ENCODE measurements around the gene HMX1.

HMX1 gene

DNA sequence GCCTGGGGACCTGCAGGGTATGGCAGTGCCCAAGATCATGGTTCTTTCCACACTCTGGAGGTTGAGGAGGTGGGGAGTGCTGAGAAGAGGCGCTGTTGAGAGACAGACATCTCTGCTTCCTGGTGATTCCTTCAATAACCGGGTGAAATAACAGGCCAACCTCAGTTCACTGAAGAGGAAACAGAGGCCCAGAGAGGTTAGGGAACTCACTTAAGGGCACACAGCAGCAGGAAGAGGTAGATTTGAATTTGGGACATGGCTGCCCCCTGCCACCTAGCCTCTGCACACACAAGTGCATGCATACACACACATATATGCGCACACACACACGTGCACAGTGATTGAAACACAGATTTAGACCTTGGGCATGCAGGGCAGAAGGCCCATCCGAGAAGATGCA is 24.9 kb upstream of the HMX1 start:
- Histone ChIP-seq H3K79me1 (ENCODE audit: low read length) (no peaks in the 10 kb centered on the region), H3K4me1 (ENCODE audit: control insufficient read depth, low read depth, low read length) (no peaks in the 10 kb centered on the region), H2BK5ac (ENCODE audit: low read length) (no peak overlapping the region), H4K5ac (ENCODE audit: low read length) (no peak overlapping the region), H3K27ac (ENCODE audit: low read depth, low read length) (no peak overlapping the region), H3K9ac (ENCODE audit: low read length) (no peak overlapping the region), H3K23ac (ENCODE audit: low read length) (no peak overlapping the region), H3K27me3 (ENCODE audit: insufficient read depth, low read length, poor library complexity) (peaks cover 31% of the 10 kb centered on the region), H2BK15ac (replicated peaks; ENCODE audit: low read depth) (no peak overlapping the region), H2BK120ac (ENCODE audit: low read depth, low read length) (no peak overlapping the region), H3K36me3 (ENCODE audit: control insufficient read depth, insufficient read depth, low read length) (no peaks in the 10 kb centered on the region), H3K4me3 (ENCODE audit: low read length) (no peak overlapping the region), H2AK5ac (ENCODE audit: low read length) (no peak overlapping the region), H3K4me2 (ENCODE audit: low read length) (no peak overlapping the region), H4K8ac (ENCODE audit: low read depth, low read length) (no peak overlapping the region), H3K79me2 (ENCODE audit: control insufficient read depth, insufficient read depth, low read length) (no peaks in the 10 kb centered on the region), H3K18ac (ENCODE audit: low read length) (no peak overlapping the region), H3K56ac (ENCODE audit: low read length) (no peak overlapping the region), H3K4ac (ENCODE audit: low read depth, low read length) (no peak overlapping the region)
- WGBS (ENCODE audit: extremely low coverage, insufficient coverage, low lambda C conversion rate): no CpG with 5 or more reads among the region's 5 CpGs
- DNase-seq: no peak

DNA sequence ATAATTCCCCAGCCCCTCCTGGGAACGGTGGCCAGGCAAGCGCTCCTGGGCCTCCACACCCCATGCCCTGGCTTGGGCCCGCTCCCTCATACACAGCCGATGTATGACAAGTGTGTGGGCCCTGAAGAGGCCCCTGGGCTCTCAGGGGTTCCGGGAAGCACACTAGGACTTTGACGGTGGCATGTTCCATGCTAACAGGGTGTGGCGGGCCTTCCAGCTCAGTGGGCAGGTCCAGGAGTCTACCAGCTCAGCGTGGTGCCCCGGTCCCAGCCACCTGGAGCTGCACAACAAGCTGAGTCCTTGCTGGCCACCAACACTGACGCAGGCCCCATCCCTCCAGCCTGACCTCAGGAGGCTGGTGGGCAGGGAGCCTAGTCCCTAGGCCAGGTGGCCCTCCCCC is 24.4 kb upstream of the HMX1 start:
- Histone ChIP-seq H3K56ac (ENCODE audit: low read length) (no peak overlapping the region), H3K18ac (ENCODE audit: low read length) (no peak overlapping the region), H3K79me2 (ENCODE audit: control insufficient read depth, insufficient read depth, low read length) (no peaks in the 10 kb centered on the region), H2BK120ac (ENCODE audit: low read depth, low read length) (no peak overlapping the region), H4K5ac (ENCODE audit: low read length) (no peak overlapping the region), H2BK15ac (replicated peaks; ENCODE audit: low read depth) (no peak overlapping the region), H3K27ac (ENCODE audit: low read depth, low read length) (no peak overlapping the region), H2AK5ac (ENCODE audit: low read length) (no peak overlapping the region), H3K9ac (ENCODE audit: low read length) (no peak overlapping the region), H4K8ac (ENCODE audit: low read depth, low read length) (no peak overlapping the region), H3K36me3 (ENCODE audit: control insufficient read depth, insufficient read depth, low read length) (no peaks in the 10 kb centered on the region), H3K4ac (ENCODE audit: low read depth, low read length) (no peak overlapping the region), H3K79me1 (ENCODE audit: low read length) (no peaks in the 10 kb centered on the region), H3K4me1 (ENCODE audit: control insufficient read depth, low read depth, low read length) (no peaks in the 10 kb centered on the region), H3K27me3 (ENCODE audit: insufficient read depth, low read length, poor library complexity) (peaks cover 35% of the 10 kb centered on the region), H2BK5ac (ENCODE audit: low read length) (no peak overlapping the region), H3K4me3 (ENCODE audit: low read length) (no peak overlapping the region), H3K23ac (ENCODE audit: low read length) (no peak overlapping the region), H3K4me2 (ENCODE audit: low read length) (no peak overlapping the region)
- no peak for DNase-seq
- no CpG with 5 or more reads among the region's 10 CpGs for WGBS (ENCODE audit: extremely low coverage, insufficient coverage, low lambda C conversion rate)

DNA sequence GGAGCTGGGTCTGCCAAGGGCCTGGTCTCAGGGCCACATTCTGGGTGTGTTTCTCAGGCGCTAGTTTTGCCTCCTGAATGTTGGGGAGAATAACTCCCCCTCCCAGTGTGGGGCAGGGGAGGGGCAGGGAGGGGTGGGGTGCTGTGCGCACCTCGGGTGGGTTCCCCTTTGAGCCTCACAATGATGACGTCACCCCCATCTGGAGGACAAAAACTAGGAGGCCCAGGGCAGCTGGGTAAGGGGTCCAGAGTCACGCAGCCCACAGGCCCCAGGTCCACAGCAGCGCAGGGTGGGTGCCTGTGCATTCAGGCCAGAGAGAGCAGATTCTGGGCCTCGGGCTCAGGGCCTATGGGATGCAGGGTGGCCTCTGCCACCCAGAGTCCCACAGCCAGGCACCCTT is 23.7 kb upstream of the HMX1 start:
- Histone ChIP-seq H3K4me2 (ENCODE audit: low read length) (no peak overlapping the region), H3K4me1 (ENCODE audit: control insufficient read depth, low read depth, low read length) (no peaks in the 10 kb centered on the region), H3K4ac (ENCODE audit: low read depth, low read length) (no peak overlapping the region), H3K27ac (ENCODE audit: low read depth, low read length) (no peak overlapping the region), H3K56ac (ENCODE audit: low read length) (no peak overlapping the region), H2BK15ac (replicated peaks; ENCODE audit: low read depth) (no peak overlapping the region), H3K79me2 (ENCODE audit: control insufficient read depth, insufficient read depth, low read length) (no peaks in the 10 kb centered on the region), H3K9ac (ENCODE audit: low read length) (no peak overlapping the region), H3K27me3 (ENCODE audit: insufficient read depth, low read length, poor library complexity) (peaks cover 42% of the 10 kb centered on the region), H3K4me3 (ENCODE audit: low read length) (no peak overlapping the region), H3K18ac (ENCODE audit: low read length) (no peak overlapping the region), H3K36me3 (ENCODE audit: control insufficient read depth, insufficient read depth, low read length) (no peaks in the 10 kb centered on the region), H2BK120ac (ENCODE audit: low read depth, low read length) (no peak overlapping the region), H3K79me1 (ENCODE audit: low read length) (no peaks in the 10 kb centered on the region), H2AK5ac (ENCODE audit: low read length) (no peak overlapping the region), H4K5ac (ENCODE audit: low read length) (no peak overlapping the region), H3K23ac (ENCODE audit: low read length) (no peak overlapping the region), H2BK5ac (ENCODE audit: low read length) (no peak overlapping the region), H4K8ac (ENCODE audit: low read depth, low read length) (no peak overlapping the region)
- DNase-seq: no peak
- no CpG with 5 or more reads among the region's 7 CpGs for WGBS (ENCODE audit: extremely low coverage, insufficient coverage, low lambda C conversion rate)

DNA sequence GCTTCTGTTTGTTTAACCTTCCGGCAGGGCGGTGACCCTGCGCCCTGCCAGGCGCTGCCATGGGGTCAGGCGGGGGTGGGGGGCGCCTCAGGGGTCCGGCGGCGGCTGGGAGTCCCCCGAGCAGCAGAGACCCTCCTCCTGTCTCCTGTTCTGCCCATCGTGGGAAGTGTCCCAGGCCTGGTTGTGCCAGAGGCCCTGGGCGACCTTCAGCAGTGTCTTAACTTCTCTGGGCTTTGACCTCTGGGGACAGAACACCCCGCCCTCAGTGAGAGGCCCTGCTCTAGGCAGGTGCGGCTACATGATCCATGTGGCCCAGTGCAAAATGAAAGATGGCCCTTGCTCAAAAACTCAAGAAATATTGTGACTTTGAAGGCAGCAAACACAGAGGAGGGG is 22.8 kb upstream of the HMX1 start:
- no peak overlapping the region for H3K4me3 ChIP-seq (ENCODE audit: low read length)
- H3K79me2 ChIP-seq (ENCODE audit: control insufficient read depth, insufficient read depth, low read length): no peaks in the 10 kb centered on the region
- H3K18ac ChIP-seq (ENCODE audit: low read length): no peak overlapping the region
- peak overlapping the region; percentile 34 for H3K56ac ChIP-seq (ENCODE audit: low read length)
- H3K4me2 ChIP-seq (ENCODE audit: low read length): no peak overlapping the region
- H3K36me3 ChIP-seq (ENCODE audit: control insufficient read depth, insufficient read depth, low read length): no peaks in the 10 kb centered on the region
- H4K8ac ChIP-seq (ENCODE audit: low read depth, low read length): no peak overlapping the region
- H2AK5ac ChIP-seq (ENCODE audit: low read length): no peak overlapping the region
- H4K5ac ChIP-seq (ENCODE audit: low read length): no peak overlapping the region
- DNase-seq: no peak
- H3K27ac ChIP-seq (ENCODE audit: low read depth, low read length): no peak overlapping the region
- H3K9ac ChIP-seq (ENCODE audit: low read length): no peak overlapping the region
- no peak overlapping the region for H2BK15ac ChIP-seq (replicated peaks; ENCODE audit: low read depth)
- H2BK5ac ChIP-seq (ENCODE audit: low read length): no peak overlapping the region
- no peaks in the 10 kb centered on the region for H3K79me1 ChIP-seq (ENCODE audit: low read length)
- no peak overlapping the region for H3K4ac ChIP-seq (ENCODE audit: low read depth, low read length)
- peaks cover 48% of the 10 kb centered on the region for H3K27me3 ChIP-seq (ENCODE audit: insufficient read depth, low read length, poor library complexity)
- no peaks in the 10 kb centered on the region for H3K4me1 ChIP-seq (ENCODE audit: control insufficient read depth, low read depth, low read length)
- no peak overlapping the region for H2BK120ac ChIP-seq (ENCODE audit: low read depth, low read length)
- WGBS (ENCODE audit: extremely low coverage, insufficient coverage, low lambda C conversion rate): no CpG with 5 or more reads among the region's 14 CpGs
- no peak overlapping the region for H3K23ac ChIP-seq (ENCODE audit: low read length)

DNA sequence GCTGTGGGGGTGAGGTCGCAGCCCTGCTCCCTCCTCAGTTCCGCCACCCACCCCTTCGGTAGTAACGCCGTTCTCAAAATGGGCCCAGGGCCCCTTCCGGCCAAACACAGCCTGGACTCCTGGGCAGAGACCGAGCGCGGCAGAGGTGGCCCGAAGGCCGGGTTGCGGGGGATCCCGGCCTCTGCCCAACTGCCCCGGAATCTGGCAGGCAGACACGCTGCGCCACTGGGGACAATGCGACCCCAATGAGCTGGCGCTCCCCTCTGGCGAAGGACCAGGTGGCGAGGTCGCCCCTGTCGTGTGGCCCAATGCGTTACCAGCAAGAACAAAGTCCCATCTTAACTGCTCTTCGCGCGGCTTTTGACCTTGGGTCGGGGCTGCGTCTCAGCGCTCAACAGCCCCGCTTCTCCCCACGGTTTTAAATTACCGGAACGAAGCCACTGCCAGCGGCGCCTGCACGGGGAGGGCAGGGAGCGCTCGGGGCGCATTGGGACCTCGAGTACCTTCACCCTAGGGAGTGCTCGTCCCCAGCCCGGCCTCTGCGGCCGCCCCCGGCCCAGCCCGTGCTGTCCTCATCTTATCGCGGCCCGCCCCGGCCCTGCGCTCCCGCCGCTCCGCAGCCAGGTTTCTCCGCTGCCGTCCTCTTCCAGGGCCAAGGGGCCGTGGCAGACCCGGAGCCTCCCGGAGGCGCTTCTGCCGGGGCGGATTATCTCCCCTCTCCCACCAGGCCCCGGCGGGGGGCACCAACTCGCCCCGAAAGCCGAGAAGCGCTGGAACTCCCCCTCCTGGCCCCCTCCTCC is 22.2 kb upstream of the HMX1 start:
- H3K36me3 ChIP-seq (ENCODE audit: control insufficient read depth, insufficient read depth, low read length): no peaks in the 10 kb centered on the region
- H2AK5ac ChIP-seq (ENCODE audit: low read length): no peak overlapping the region
- H3K9ac ChIP-seq (ENCODE audit: low read length): peak overlapping the region; percentile 48
- H4K8ac ChIP-seq (ENCODE audit: low read depth, low read length): no peak overlapping the region
- H3K4me2 ChIP-seq (ENCODE audit: low read length): peak overlapping the region; percentile 32
- no peak overlapping the region for H3K18ac ChIP-seq (ENCODE audit: low read length)
- no peak overlapping the region for H2BK120ac ChIP-seq (ENCODE audit: low read depth, low read length)
- H2BK5ac ChIP-seq (ENCODE audit: low read length): no peak overlapping the region
- no peaks in the 10 kb centered on the region for H3K4me1 ChIP-seq (ENCODE audit: control insufficient read depth, low read depth, low read length)
- no peak overlapping the region for H3K27ac ChIP-seq (ENCODE audit: low read depth, low read length)
- no peak overlapping the region for H3K4ac ChIP-seq (ENCODE audit: low read depth, low read length)
- peak overlapping the region; percentile 62 for H3K56ac ChIP-seq (ENCODE audit: low read length)
- peaks cover 54% of the 10 kb centered on the region for H3K27me3 ChIP-seq (ENCODE audit: insufficient read depth, low read length, poor library complexity)
- WGBS (ENCODE audit: extremely low coverage, insufficient coverage, low lambda C conversion rate): no CpG with 5 or more reads among the region's 68 CpGs
- peak; percentile 73 for DNase-seq
- H3K23ac ChIP-seq (ENCODE audit: low read length): no peak overlapping the region
- no peaks in the 10 kb centered on the region for H3K79me1 ChIP-seq (ENCODE audit: low read length)
- H3K79me2 ChIP-seq (ENCODE audit: control insufficient read depth, insufficient read depth, low read length): no peaks in the 10 kb centered on the region
- no peak overlapping the region for H4K5ac ChIP-seq (ENCODE audit: low read length)
- H2BK15ac ChIP-seq (replicated peaks; ENCODE audit: low read depth): no peak overlapping the region
- H3K4me3 ChIP-seq (ENCODE audit: low read length): no peak overlapping the region

DNA sequence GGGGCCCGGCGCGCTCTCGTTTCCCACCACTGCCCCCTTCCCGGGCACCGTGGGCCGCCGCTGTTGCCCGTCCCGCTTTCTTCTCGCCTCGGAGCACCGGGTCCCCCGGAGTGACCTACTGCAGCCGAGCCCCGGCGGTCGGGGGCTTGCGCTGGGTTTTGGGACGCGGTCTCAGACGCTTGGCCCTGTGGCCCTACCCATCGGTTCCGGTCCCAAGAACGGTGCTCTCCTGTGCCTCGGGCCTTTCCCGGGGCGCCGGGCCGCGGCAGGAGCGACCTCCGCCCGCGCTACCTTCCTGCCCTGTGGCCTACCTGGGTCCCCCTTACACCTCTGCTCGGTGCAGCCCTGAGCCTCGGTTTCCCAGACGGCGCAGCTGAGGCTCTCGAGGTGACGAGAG is 21.6 kb upstream of the HMX1 start:
- no peak overlapping the region for H2BK120ac ChIP-seq (ENCODE audit: low read depth, low read length)
- H2BK5ac ChIP-seq (ENCODE audit: low read length): no peak overlapping the region
- no peak overlapping the region for H3K4ac ChIP-seq (ENCODE audit: low read depth, low read length)
- peak overlapping the region; percentile 62 for H3K56ac ChIP-seq (ENCODE audit: low read length)
- no peaks in the 10 kb centered on the region for H3K4me1 ChIP-seq (ENCODE audit: control insufficient read depth, low read depth, low read length)
- no peaks in the 10 kb centered on the region for H3K79me1 ChIP-seq (ENCODE audit: low read length)
- H3K27me3 ChIP-seq (ENCODE audit: insufficient read depth, low read length, poor library complexity): peaks cover 58% of the 10 kb centered on the region
- H2BK15ac ChIP-seq (replicated peaks; ENCODE audit: low read depth): no peak overlapping the region
- no peak overlapping the region for H3K27ac ChIP-seq (ENCODE audit: low read depth, low read length)
- DNase-seq: no peak
- H3K4me2 ChIP-seq (ENCODE audit: low read length): peak overlapping the region; percentile 32
- no peak overlapping the region for H3K18ac ChIP-seq (ENCODE audit: low read length)
- no peaks in the 10 kb centered on the region for H3K79me2 ChIP-seq (ENCODE audit: control insufficient read depth, insufficient read depth, low read length)
- no CpG with 5 or more reads among the region's 41 CpGs for WGBS (ENCODE audit: extremely low coverage, insufficient coverage, low lambda C conversion rate)
- no peaks in the 10 kb centered on the region for H3K36me3 ChIP-seq (ENCODE audit: control insufficient read depth, insufficient read depth, low read length)
- H4K5ac ChIP-seq (ENCODE audit: low read length): no peak overlapping the region
- H3K4me3 ChIP-seq (ENCODE audit: low read length): no peak overlapping the region
- no peak overlapping the region for H2AK5ac ChIP-seq (ENCODE audit: low read length)
- no peak overlapping the region for H4K8ac ChIP-seq (ENCODE audit: low read depth, low read length)
- H3K23ac ChIP-seq (ENCODE audit: low read length): no peak overlapping the region
- peak overlapping the region; percentile 48 for H3K9ac ChIP-seq (ENCODE audit: low read length)
